Fibroblast of mammary gland (primary cell): ENCODE measurements around the gene NRXN3.
"Not testable (repeated sequence)": the region's sequence is repeated elsewhere in the genome, so short reads cannot be mapped to it uniquely, and the experiment has no call there.

Experiments
- DNase-seq: peaks from one replicate; pipeline ENCODE4 v3.0.0-alpha.2; 2010; ENCODE audit warnings: low read depth
- H3K4me3 ChIP-seq: 2 replicates; pipeline ENCODE4 v1.5.1; 2011; ENCODE audit warnings: low read depth, mild to moderate bottlenecking, low read length, moderate library complexity; ENCODE audit not compliant: control insufficient read depth
- TF ChIP-seq, protein P1 (sequence below): conservative IDR thresholded peaks from 2 replicates; pipeline ENCODE4 v1.5.1; 2011; ENCODE audit warnings: low read depth, low read length, inconsistent platforms; ENCODE audit not compliant: control insufficient read depth, insufficient read depth

Gene NRXN3

DNA sequence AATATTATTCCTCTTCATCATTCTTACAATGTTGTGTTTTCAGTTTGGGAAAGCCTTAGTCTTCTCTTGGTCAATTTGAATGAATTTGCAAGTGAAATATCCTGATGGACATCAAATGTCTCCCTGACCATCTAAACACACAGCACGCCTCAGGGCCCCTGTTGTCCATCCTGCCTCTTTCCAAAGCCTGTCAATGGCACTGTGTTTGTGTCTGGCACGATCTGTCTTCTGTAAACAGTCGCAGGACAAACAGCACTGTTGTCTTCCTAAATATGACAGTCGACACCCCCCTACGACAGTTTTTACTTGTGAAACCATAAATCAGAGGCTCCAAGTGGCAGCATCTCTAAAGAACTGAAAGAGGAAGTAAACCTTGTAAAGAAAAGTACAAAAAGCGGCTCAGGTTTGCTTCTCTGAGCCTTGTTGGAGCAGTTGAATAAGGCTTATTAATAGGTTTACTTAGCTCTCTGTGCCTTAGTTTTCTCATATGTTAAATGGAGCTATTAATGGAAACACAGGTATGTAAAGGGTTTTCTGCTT is 285.8 kb downstream of the NRXN3 start:
- TF ChIP-seq, protein P1, sequence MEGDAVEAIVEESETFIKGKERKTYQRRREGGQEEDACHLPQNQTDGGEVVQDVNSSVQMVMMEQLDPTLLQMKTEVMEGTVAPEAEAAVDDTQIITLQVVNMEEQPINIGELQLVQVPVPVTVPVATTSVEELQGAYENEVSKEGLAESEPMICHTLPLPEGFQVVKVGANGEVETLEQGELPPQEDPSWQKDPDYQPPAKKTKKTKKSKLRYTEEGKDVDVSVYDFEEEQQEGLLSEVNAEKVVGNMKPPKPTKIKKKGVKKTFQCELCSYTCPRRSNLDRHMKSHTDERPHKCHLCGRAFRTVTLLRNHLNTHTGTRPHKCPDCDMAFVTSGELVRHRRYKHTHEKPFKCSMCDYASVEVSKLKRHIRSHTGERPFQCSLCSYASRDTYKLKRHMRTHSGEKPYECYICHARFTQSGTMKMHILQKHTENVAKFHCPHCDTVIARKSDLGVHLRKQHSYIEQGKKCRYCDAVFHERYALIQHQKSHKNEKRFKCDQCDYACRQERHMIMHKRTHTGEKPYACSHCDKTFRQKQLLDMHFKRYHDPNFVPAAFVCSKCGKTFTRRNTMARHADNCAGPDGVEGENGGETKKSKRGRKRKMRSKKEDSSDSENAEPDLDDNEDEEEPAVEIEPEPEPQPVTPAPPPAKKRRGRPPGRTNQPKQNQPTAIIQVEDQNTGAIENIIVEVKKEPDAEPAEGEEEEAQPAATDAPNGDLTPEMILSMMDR = no peak
- no peak for DNase-seq
- H3K4me3 ChIP-seq = no peak overlapping the region

DNA sequence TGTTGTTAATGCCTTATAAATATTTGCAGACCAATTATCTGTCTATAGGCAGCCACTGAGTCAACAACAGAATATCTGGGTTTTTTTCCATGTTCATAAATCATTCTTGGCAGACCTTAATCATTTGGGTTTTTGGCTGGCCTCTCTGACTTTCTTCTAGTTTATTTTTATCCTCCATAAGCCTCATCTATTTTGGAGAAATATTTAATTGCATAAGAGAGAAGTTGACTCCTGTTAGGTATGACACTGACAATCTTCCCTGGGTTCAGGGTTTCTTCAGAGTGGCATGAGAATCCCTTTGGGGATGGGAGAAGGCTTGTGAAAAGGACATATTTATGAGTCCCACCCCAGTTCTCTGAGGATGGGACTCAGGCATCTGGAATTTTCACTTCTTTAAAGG is 299.8 kb downstream of the NRXN3 start:
- no peak for DNase-seq
- H3K4me3 ChIP-seq = no peak overlapping the region
- TF ChIP-seq, protein P1 = no peak

DNA sequence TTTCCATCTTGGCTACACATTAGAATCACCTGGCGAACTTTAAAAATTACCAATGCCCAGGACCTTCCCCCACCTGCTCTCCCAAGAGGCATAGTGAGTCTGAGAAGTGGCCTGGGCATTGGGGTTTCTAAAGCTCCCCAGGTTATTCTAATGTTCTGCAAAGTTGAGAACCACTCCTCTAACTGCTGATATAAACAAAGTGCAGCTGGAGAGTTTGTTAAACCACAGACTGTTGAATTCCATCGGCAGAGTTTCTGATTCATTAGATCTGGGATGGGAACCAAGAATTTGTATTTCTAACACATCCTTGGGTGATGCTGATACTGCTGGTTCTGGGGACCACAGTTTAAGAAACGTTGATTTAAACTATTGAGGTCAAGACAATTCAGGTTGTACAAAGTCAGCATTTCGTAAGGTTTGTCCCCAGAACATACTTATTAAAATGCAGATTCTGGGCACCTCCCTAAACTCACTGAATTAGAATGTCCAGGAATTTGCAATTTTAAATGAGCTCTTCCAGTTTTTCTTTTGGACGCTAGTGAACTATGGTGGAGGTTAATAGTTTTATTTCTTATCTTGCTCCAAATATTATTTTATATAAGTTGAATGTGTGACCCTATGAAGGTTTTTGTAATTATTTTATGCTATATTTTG is 309.1 kb downstream of the NRXN3 start:
- DNase-seq = peak; percentile 13
- TF ChIP-seq, protein P1 = no peak
- H3K4me3 ChIP-seq = no peak overlapping the region

DNA sequence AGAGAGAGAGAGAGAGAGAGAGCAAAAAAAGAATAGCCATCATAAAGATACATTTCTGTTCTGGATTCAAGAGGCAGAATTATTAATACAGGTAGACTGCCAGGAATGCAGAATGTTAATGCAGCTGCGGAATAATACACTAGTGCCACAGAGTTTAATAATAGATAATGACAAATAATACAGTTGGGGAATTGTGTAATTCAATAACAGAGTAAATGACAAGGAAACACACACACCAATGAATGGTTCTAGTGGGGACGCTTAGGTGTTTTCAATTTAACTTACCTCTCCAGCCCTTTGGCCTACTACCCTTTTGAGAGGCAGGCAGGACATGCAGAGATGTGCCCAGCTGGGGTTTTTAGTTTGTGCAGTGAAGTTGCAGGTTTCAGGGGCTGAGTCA is 313.9 kb downstream of the NRXN3 start:
- DNase-seq = no peak
- TF ChIP-seq, protein P1 = no peak
- H3K4me3 ChIP-seq = no peak overlapping the region

DNA sequence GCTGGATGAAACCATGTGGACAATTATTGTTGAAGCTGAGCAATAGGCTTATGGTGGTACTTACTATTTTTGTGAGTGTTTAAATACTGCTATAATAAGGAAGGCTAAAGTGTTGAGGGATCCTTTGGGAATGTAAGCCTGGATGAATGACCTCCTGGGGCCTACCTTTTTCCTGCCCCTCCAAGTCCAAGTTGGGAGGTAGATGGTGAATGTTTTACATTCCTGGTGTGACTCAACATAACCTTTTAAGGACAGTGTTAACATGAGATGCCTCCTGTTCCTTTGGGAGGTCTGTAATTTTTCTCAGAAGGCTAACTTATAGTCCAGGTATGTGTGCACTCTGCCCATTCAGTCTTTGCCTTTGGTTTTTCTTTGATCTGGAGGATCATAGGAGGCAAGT is 315.9 kb downstream of the NRXN3 start:
- no peak for DNase-seq
- TF ChIP-seq, protein P1 = no peak
- no peak overlapping the region for H3K4me3 ChIP-seq

DNA sequence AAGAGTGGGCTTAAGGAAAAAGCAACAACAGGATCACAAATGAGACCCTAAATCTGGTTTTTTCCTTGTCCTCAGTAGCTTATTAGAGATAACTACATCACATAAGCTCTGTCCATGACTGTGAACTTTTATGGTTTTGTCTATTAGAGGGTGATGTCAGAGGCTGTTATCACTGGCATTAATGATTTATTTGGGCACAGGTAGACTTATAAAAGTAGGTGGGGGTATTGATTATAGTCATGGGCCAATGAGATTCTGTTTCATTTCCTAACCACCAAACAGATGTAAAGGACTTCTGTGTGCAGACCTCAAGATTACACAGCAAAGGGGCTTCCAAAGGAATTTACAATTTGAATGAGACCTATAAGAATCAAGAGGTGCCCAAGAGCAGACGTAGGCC is 316.4 kb downstream of the NRXN3 start:
- H3K4me3 ChIP-seq = no peak overlapping the region
- DNase-seq = no peak
- TF ChIP-seq, protein P1 = no peak

DNA sequence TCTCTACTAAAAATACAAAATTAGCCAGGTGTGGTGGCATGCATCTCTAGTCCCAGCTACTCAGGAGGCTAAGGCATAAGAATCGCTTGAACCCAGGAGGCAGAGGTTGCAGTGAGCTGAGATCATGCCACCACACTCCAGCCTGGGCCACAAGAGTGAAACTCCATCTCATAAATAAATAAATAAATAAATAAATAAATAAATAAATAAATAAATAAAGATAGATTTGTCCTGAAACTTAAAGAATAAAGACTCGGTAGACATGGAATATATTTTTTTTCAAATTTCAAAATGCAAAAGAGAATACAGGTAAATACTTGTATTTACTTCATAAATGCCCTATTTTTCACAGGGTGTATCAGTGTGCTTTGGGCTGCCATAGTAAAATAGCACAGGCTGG is 317.4 kb downstream of the NRXN3 start:
- DNase-seq, H3K4me3 ChIP-seq: not testable (repeated sequence)
